Right atrium auricular region (tissue), 2 donors: ENCODE measurements around the gene RNASEH2C. TPM values are rescaled to one million over a fixed set of nuclear protein-coding genes. Genes with fewer than 3 reads are reported as not detected.

Experiments
- DNase-seq: peaks from one replicate; pipeline ENCODE4 v3.0.0-alpha.2; 2019; ENCODE audit warnings: low spot score
- H3K27ac ChIP-seq, 2 donors: fragments of 200-600 bp; sonication (generic); 1 replicate in 1 of 2; 2 replicates in 1 of 2; pipeline ENCODE4 v1.5.1; 2016 to 2019
- H3K27me3 ChIP-seq, 2 donors: fragments of 200-600 bp; sonication (generic); one replicate each; pipeline versions ENCODE4 v1.5.1 to v1.6.0; 2017 to 2019
- H3K36me3 ChIP-seq: fragments of 200-600 bp; sonication (generic); one replicate; pipeline ENCODE4 v1.5.1; 2016
- H3K4me1 ChIP-seq, 2 donors: fragments of 200-600 bp; sonication (generic); one replicate each; pipeline versions ENCODE4 v1.5.1 to v1.6.0; 2017 to 2019
- H3K4me3 ChIP-seq, 2 donors: fragments of 200-600 bp; sonication (generic); 1 replicate in 1 of 2; 2 replicates in 1 of 2; pipeline ENCODE4 v1.5.1; 2017 to 2019; ENCODE audit warnings: mild to moderate bottlenecking in 1 of 2, moderate library complexity in 1 of 2
- H3K9me3 ChIP-seq, 2 donors: fragments of 200-600 bp; sonication (generic); one replicate each; pipeline ENCODE4 v1.5.1; 2019
- total RNA-seq, 2 donors: library from RNA; depleted of rRNA; stranded (reverse); fragments of >200 nt; gene quantifications; one replicate each; pipeline ENCODE4 v1.1.0, GENCODE V29; 2016
- TF ChIP-seq, protein P1 (sequence below), 2 donors: fragments of 200-600 bp; sonication (generic); IDR thresholded peaks; one replicate each; pipeline ENCODE4 v1.5.1; 2019; ENCODE audit warnings: antibody characterized with exemption in 2 of 2

The RNASEH2C gene
- total RNA-seq, 2 donors from 2014 or later, result 105 to 194 TPM

DNA sequence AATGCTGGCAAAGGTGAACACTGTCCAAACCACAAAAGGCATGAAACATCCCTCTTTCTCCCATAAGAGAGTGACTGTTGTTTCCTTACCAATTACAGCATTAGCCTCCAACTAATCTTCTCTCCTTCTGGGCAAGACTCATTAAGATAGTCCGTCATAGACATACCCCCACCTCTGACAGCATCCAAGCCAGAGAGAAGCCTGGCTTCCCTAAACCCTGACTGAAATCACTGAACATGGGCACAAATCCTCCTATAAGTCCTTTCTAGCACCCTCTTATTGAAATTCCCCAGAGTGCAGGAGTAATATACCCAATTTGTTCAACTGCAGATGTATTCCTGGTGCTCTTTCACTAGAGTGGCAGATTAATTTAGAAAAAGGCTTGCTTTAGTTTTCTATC lies 1.7 kb upstream of the RNASEH2C start:
- Histone ChIP-seq H3K36me3 (peaks cover 25% of the 10 kb centered on the region), H3K9me3 (no peaks in the 10 kb centered on the region), H3K4me3 (no peak overlapping the region), H3K4me1 (peaks cover 0 to 28% of the 10 kb centered on the region in 2 donors), H3K27me3 (no peaks in the 10 kb centered on the region), H3K27ac (no peak overlapping the region)
- TF ChIP-seq, protein P1, sequence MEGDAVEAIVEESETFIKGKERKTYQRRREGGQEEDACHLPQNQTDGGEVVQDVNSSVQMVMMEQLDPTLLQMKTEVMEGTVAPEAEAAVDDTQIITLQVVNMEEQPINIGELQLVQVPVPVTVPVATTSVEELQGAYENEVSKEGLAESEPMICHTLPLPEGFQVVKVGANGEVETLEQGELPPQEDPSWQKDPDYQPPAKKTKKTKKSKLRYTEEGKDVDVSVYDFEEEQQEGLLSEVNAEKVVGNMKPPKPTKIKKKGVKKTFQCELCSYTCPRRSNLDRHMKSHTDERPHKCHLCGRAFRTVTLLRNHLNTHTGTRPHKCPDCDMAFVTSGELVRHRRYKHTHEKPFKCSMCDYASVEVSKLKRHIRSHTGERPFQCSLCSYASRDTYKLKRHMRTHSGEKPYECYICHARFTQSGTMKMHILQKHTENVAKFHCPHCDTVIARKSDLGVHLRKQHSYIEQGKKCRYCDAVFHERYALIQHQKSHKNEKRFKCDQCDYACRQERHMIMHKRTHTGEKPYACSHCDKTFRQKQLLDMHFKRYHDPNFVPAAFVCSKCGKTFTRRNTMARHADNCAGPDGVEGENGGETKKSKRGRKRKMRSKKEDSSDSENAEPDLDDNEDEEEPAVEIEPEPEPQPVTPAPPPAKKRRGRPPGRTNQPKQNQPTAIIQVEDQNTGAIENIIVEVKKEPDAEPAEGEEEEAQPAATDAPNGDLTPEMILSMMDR (IDR thresholded peaks at IDR 0.05), result no peak
- no peak for DNase-seq

DNA sequence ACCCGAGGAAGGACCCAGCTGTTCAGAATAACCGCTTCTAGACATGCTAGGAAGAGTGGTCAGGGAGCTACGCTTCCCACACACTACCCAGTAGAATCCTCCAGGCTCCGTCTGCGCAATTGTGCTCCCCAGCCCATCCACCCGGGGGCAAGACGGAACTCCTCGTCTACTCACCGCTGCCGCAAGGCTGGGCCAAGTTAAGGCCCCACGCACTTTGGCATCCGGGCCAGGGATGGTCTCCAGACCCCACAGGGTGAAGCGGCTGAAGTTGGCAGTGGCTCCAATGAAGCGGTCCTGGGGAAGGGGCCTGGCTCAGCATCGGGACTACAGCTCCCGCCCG lies 757 bp downstream of the RNASEH2C start:
- no peak for DNase-seq
- H3K36me3 ChIP-seq, result peaks cover 47% of the 10 kb centered on the region

GRCh38 chr11:65718964-65719492 lies 1.6 kb downstream of the RNASEH2C start:
- peak overlapping the region in 1 of 2 donors; percentile 63 for H3K4me3 ChIP-seq
- DNase-seq, result no peak

More for the DNA sequence above, 757 bp downstream of the RNASEH2C start:
- Histone ChIP-seq H3K4me1 (peaks cover 0 to 28% of the 10 kb centered on the region in 2 donors), H3K9me3 (no peaks in the 10 kb centered on the region), H3K4me3 (peak overlapping the region; percentile 63), H3K27me3 (no peaks in the 10 kb centered on the region), H3K27ac (peak overlapping the region; percentile 87 to 89)
- TF ChIP-seq, protein P1 (IDR thresholded peaks at IDR 0.05), result no peak

GRCh38 chr11:65718531-65718930 lies 2.1 kb downstream of the RNASEH2C start:
- H3K4me3 ChIP-seq, result no peak overlapping the region
- TF ChIP-seq, protein P1 (IDR thresholded peaks at IDR 0.05), result no peak
- H3K9me3 ChIP-seq, result no peaks in the 10 kb centered on the region
- peaks cover 0 to 29% of the 10 kb centered on the region in 2 donors for H3K4me1 ChIP-seq
- DNase-seq, result no peak
- no peaks in the 10 kb centered on the region for H3K27me3 ChIP-seq
- peaks cover 60% of the 10 kb centered on the region for H3K36me3 ChIP-seq
- no peak overlapping the region for H3K27ac ChIP-seq

More at GRCh38 chr11:65718964-65719492, 1.6 kb downstream of the RNASEH2C start:
- peaks cover 0 to 28% of the 10 kb centered on the region in 2 donors for H3K4me1 ChIP-seq
- TF ChIP-seq, protein P1 (IDR thresholded peaks at IDR 0.05), result no peak
- no peaks in the 10 kb centered on the region for H3K9me3 ChIP-seq
- H3K27ac ChIP-seq, result no peak overlapping the region
- peaks cover 55% of the 10 kb centered on the region for H3K36me3 ChIP-seq
- no peaks in the 10 kb centered on the region for H3K27me3 ChIP-seq

- no peaks in the 10 kb centered on the region for H3K27me3 ChIP-seq
- DNase-seq, result no peak
- no peak overlapping the region for H3K27ac ChIP-seq
- H3K4me3 ChIP-seq, result no peak overlapping the region
- TF ChIP-seq, protein P1 (IDR thresholded peaks at IDR 0.05), result no peak
- no peaks in the 10 kb centered on the region for H3K9me3 ChIP-seq
- peaks cover 0 to 36% of the 10 kb centered on the region in 2 donors for H3K4me1 ChIP-seq
- H3K36me3 ChIP-seq, result peaks cover 66% of the 10 kb centered on the region
Observed at GRCh38 chr11:65717906-65718305, 2.7 kb downstream of the RNASEH2C start.
